OCI-LY7 (cell line): ENCODE measurements around the gene BRD9. TPM values are rescaled to one million over a fixed set of nuclear protein-coding genes. Genes with fewer than 3 reads are reported as not detected.

Experiments
- BruUV-seq: library from RNA; stranded (reverse); fragments of 400-500 nt; replicated peaks from 2 replicates; lab custom pipeline; 2021; lab: Mats Ljungman, UMichigan
- CTCF ChIA-PET: fragments of 300-600 bp; sonication (Branson Sonifier 250); formaldehyde crosslinking; loops from one replicate; lab custom pipeline; 2022; ENCODE audit warnings: antibody characterized with exemption; ENCODE audit not compliant: unreplicated experiment; lab: Charles Lee
- POLR2A ChIA-PET: fragments of 300-600 bp; sonication (Branson Sonifier 250); formaldehyde crosslinking; loops from one replicate; lab custom pipeline; 2022; ENCODE audit warnings: antibody characterized with exemption; lab: Charles Lee
- DNase-seq: peaks from one replicate; pipeline ENCODE4 v3.0.0-alpha.2; 2015; ENCODE audit warnings: low spot score
- H2AFZ ChIP-seq: fragments of 200-600 bp; sonication (generic), shearing (Covaris generic); 2 replicates; pipeline ENCODE4 v1.6.1; 2014; ENCODE audit warnings: mild to moderate bottlenecking, antibody characterized with exemption, low read length, moderate library complexity
- H3K27ac ChIP-seq: fragments of 200-600 bp; sonication (generic); 2 replicates; pipeline ENCODE4 v1.5.1; 2014; ENCODE audit warnings: mixed run types, low read depth, mild to moderate bottlenecking, moderate library complexity, low read length, inconsistent platforms; ENCODE audit not compliant: poor library complexity, severe bottlenecking
- H3K36me3 ChIP-seq: fragments of 200-600 bp; sonication (generic); 2 replicates; pipeline ENCODE4 v1.6.1; 2014; ENCODE audit warnings: mild to moderate bottlenecking, antibody characterized with exemption, low read length, moderate library complexity, mixed read lengths; ENCODE audit not compliant: insufficient read depth
- H3K4me1 ChIP-seq: fragments of 200-600 bp; sonication (generic); 2 replicates; pipeline ENCODE4 v1.5.1; 2014; ENCODE audit warnings: mild to moderate bottlenecking, low read length; ENCODE audit not compliant: insufficient read depth, poor library complexity, severe bottlenecking
- H3K4me2 ChIP-seq: fragments of 200-600 bp; sonication (generic); 2 replicates; pipeline ENCODE4 v1.6.1; 2014; ENCODE audit warnings: mild to moderate bottlenecking, low read length
- H3K4me3 ChIP-seq: fragments of 200-600 bp; sonication (generic); 2 replicates; pipeline ENCODE4 v1.5.1; 2014; ENCODE audit warnings: mild to moderate bottlenecking, low read depth, low read length; ENCODE audit not compliant: poor library complexity, severe bottlenecking
- H3K79me2 ChIP-seq: fragments of 200-600 bp; sonication (generic); 2 replicates; pipeline ENCODE4 v1.6.1; 2016; ENCODE audit warnings: low read depth, mild to moderate bottlenecking, low read length, moderate library complexity, mixed read lengths; ENCODE audit not compliant: insufficient read depth
- H3K9me2 ChIP-seq: fragments of 200-600 bp; sonication (generic); 2 replicates; pipeline ENCODE4 v1.6.1; 2016; ENCODE audit warnings: mild to moderate bottlenecking, low read length, mixed read lengths; ENCODE audit not compliant: insufficient read depth
- H3K9me3 ChIP-seq: fragments of 200-600 bp; sonication (generic); 2 replicates; pipeline ENCODE4 v1.6.1; 2014; ENCODE audit warnings: mild to moderate bottlenecking, mixed run types, low read length, mixed read lengths
- H4K20me1 ChIP-seq: fragments of 200-600 bp; sonication (generic); 2 replicates; pipeline ENCODE4 v1.6.1; 2014; ENCODE audit warnings: mild to moderate bottlenecking, antibody characterized with exemption, low read length, moderate library complexity, mixed read lengths; ENCODE audit not compliant: insufficient read depth
- CTCF ChIP-seq: fragments of 200-600 bp; sonication (generic); conservative IDR thresholded peaks from 2 replicates; pipeline ENCODE4 v1.5.1; 2014; ENCODE audit warnings: mild to moderate bottlenecking, antibody characterized with exemption, low read length, moderate library complexity, mixed read lengths
- EZH2phosphoT487 ChIP-seq: fragments of 200-600 bp; sonication (generic); IDR thresholded peaks from 2 replicates; pipeline ENCODE4 v1.6.1; 2018; ENCODE audit warnings: low read depth, borderline replicate concordance, mild to moderate bottlenecking, mixed run types, antibody characterized with exemption, low read length, moderate library complexity, mixed read lengths
- intact Hi-C: fragments of 100-400 bp; cut with micrococcal nuclease; formaldehyde crosslinking; loops from one replicate; pipeline ENCODE4 v1.10.0; 2022; ENCODE audit not compliant: unreplicated experiment
- total RNA-seq, 2 experiments: library from RNA; depleted of rRNA in 1 of 2; stranded (reverse); fragments of >200 nt in 1 of 2; shearing (Covaris generic) in 1 of 2; gene quantifications; 2 replicates each; pipeline ENCODE4 v1.2.3, GENCODE V29; 2014 to 2022

The BRD9 gene
- total RNA-seq, 2 experiments from 2014 or later, result 46.7 to 78.7 TPM

- ChIA-PET CTCF (no interaction called here), POLR2A (no interaction called here)
- no peaks in the 10 kb centered on the region for H3K9me3 ChIP-seq
- no peak for TF ChIP-seq CTCF
- no peak for TF ChIP-seq EZH2phosphoT487
- no peaks in the 10 kb centered on the region for H4K20me1 ChIP-seq
- no peaks in the 10 kb centered on the region for H3K4me1 ChIP-seq
- DNase-seq, result no peak
- intact Hi-C loops, result no loop called here
- no TSS peak for BruUV-seq
- no peak overlapping the region for H3K27ac ChIP-seq
- no peaks in the 10 kb centered on the region for H3K9me2 ChIP-seq
- H2AFZ ChIP-seq, result no peak overlapping the region
- H3K79me2 ChIP-seq, result no peaks in the 10 kb centered on the region
- H3K4me2 ChIP-seq, result no peak overlapping the region
- H3K36me3 ChIP-seq, result no peaks in the 10 kb centered on the region
- no peak overlapping the region for H3K4me3 ChIP-seq
These were observed 39.1 kb upstream of the BRD9 start for GRCh38 chr5:931570-932145.

GRCh38 chr5:930866-931265 lies 38.3 kb upstream of the BRD9 start:
- CTCF ChIA-PET, result no interaction called here
- intact Hi-C loops, result no loop called here

More at GRCh38 chr5:930866-931265, 38.3 kb upstream of the BRD9 start:
- Histone ChIP-seq H3K4me1 (no peaks in the 10 kb centered on the region), H3K4me2 (no peak overlapping the region), H3K36me3 (no peaks in the 10 kb centered on the region), H2AFZ (no peak overlapping the region), H3K27ac (no peak overlapping the region), H3K9me2 (no peaks in the 10 kb centered on the region), H3K4me3 (no peak overlapping the region), H4K20me1 (no peaks in the 10 kb centered on the region), H3K79me2 (no peaks in the 10 kb centered on the region), H3K9me3 (no peaks in the 10 kb centered on the region)
- DNase-seq, result no peak
- TF ChIP-seq EZH2phosphoT487 (no peak), CTCF (no peak)
- POLR2A ChIA-PET, result no interaction called here
- no TSS peak for BruUV-seq
